A673 (cell line): ENCODE data around the gene NEK8. TPM values are rescaled to one million over a fixed set of nuclear protein-coding genes. Genes with fewer than 3 reads are reported as not detected.

Source experiments
- BruUV-seq: library from RNA; stranded (reverse); fragments of 400-500 nt; replicated peaks from 2 replicates; lab custom pipeline; 2021; lab: Mats Ljungman, UMichigan
- CTCF ChIA-PET: fragments of 300-600 bp; sonication (Branson Sonifier 250); formaldehyde crosslinking; loops from one replicate; lab custom pipeline; 2022; ENCODE audit warnings: antibody characterized with exemption; lab: Charles Lee
- POLR2A ChIA-PET: fragments of 300-600 bp; sonication (Branson Sonifier 250); formaldehyde crosslinking; loops from one replicate; lab custom pipeline; 2022; ENCODE audit warnings: antibody characterized with exemption; ENCODE audit not compliant: low non-redundant PET; lab: Charles Lee
- DNase-seq: peaks from one replicate; pipeline ENCODE4 v3.0.0-alpha.2; 2015; ENCODE audit warnings: low spot score
- H3K27ac ChIP-seq: fragments of 200-600 bp; sonication (generic); 2 replicates; pipeline ENCODE4 v1.5.1; 2016; ENCODE audit warnings: mixed run types, low read depth, mild to moderate bottlenecking, mixed read lengths, antibody characterized with exemption, low read length; ENCODE audit not compliant: poor library complexity, severe bottlenecking
- H3K27me3 ChIP-seq: fragments of 200-600 bp; sonication (generic); replicated peaks from 2 replicates; pipeline ENCODE4 v1.6.1; 2017; ENCODE audit warnings: mixed run types, low read depth, mild to moderate bottlenecking, mixed read lengths, antibody characterized with exemption, low read length; ENCODE audit not compliant: insufficient read depth, poor library complexity
- H3K36me3 ChIP-seq: fragments of 200-600 bp; sonication (generic); 2 replicates; pipeline ENCODE4 v1.6.1; 2016; ENCODE audit warnings: mixed run types, mild to moderate bottlenecking, mixed read lengths, antibody characterized with exemption, low read length; ENCODE audit not compliant: insufficient read depth, poor library complexity, severe bottlenecking
- H3K4me1 ChIP-seq: fragments of 200-600 bp; sonication (generic); 2 replicates; pipeline ENCODE4 v1.6.1; 2017; ENCODE audit warnings: mixed run types, mild to moderate bottlenecking, mixed read lengths, antibody characterized with exemption, low read length; ENCODE audit not compliant: insufficient read depth, poor library complexity, severe bottlenecking
- H3K4me3 ChIP-seq: fragments of 200-600 bp; sonication (generic); 2 replicates; pipeline ENCODE4 v1.5.1; 2016; ENCODE audit warnings: low read depth, mixed run types, mild to moderate bottlenecking, mixed read lengths, low read length; ENCODE audit not compliant: poor library complexity, severe bottlenecking
- H3K9me3 ChIP-seq: fragments of 200-600 bp; sonication (generic); 2 replicates; pipeline ENCODE4 v1.6.1; 2016; ENCODE audit warnings: mixed run types, low read depth, mild to moderate bottlenecking, mixed read lengths, antibody characterized with exemption, low read length; ENCODE audit not compliant: poor library complexity, severe bottlenecking
- EZH2 ChIP-seq: fragments of 200-600 bp; sonication (generic); IDR thresholded peaks from 2 replicates; pipeline ENCODE4 v1.6.1; 2017; ENCODE audit warnings: borderline replicate concordance, low read depth, mild to moderate bottlenecking, mixed read lengths, antibody characterized with exemption, low read length; ENCODE audit not compliant: poor library complexity, severe bottlenecking
- intact Hi-C: fragments of 100-400 bp; cut with micrococcal nuclease; formaldehyde crosslinking; loops from one replicate; pipeline ENCODE4 v1.10.0; 2022; ENCODE audit not compliant: unreplicated experiment
- total RNA-seq: library from RNA; stranded (reverse); gene quantifications from 2 replicates; pipeline ENCODE4 v1.2.3, GENCODE V29; 2021
- TF ChIP-seq, protein P1 (sequence below): fragments of 300-800, 200-600 bp; sonication (generic); conservative IDR thresholded peaks from 2 replicates; pipeline ENCODE4 v1.5.1; 2017; ENCODE audit warnings: low read depth, mild to moderate bottlenecking, antibody characterized with exemption, low read length, moderate library complexity, mixed read lengths

The NEK8 gene
- total RNA-seq, 1 experiment from 2014 or later: 3.9 TPM

- DNase-seq: no peak
- TF ChIP-seq EZH2: no peak
- TF ChIP-seq, protein P1, sequence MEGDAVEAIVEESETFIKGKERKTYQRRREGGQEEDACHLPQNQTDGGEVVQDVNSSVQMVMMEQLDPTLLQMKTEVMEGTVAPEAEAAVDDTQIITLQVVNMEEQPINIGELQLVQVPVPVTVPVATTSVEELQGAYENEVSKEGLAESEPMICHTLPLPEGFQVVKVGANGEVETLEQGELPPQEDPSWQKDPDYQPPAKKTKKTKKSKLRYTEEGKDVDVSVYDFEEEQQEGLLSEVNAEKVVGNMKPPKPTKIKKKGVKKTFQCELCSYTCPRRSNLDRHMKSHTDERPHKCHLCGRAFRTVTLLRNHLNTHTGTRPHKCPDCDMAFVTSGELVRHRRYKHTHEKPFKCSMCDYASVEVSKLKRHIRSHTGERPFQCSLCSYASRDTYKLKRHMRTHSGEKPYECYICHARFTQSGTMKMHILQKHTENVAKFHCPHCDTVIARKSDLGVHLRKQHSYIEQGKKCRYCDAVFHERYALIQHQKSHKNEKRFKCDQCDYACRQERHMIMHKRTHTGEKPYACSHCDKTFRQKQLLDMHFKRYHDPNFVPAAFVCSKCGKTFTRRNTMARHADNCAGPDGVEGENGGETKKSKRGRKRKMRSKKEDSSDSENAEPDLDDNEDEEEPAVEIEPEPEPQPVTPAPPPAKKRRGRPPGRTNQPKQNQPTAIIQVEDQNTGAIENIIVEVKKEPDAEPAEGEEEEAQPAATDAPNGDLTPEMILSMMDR: no peak
- H3K4me1 ChIP-seq: peaks cover 14% of the 10 kb centered on the region
- H3K4me3 ChIP-seq: no peak overlapping the region
- no peaks in the 10 kb centered on the region for H3K9me3 ChIP-seq
- H3K36me3 ChIP-seq: no peaks in the 10 kb centered on the region
- intact Hi-C loops: no loop called here
- CTCF ChIA-PET: no interaction called here
- no TSS peak for BruUV-seq
- POLR2A ChIA-PET: no interaction called here
- H3K27ac ChIP-seq: no peak overlapping the region
- no peaks in the 10 kb centered on the region for H3K27me3 ChIP-seq
These were observed 12.1 kb downstream of the NEK8 start for GRCh38 chr17:28740406-28741357.

- Histone ChIP-seq H3K4me3 (no peak overlapping the region), H3K4me1 (peaks cover 23% of the 10 kb centered on the region), H3K27ac (no peak overlapping the region), H3K36me3 (no peaks in the 10 kb centered on the region), H3K27me3 (no peaks in the 10 kb centered on the region), H3K9me3 (no peaks in the 10 kb centered on the region)
- no peak for TF ChIP-seq EZH2
- TF ChIP-seq, protein P1: no peak
- POLR2A ChIA-PET: no interaction called here
- BruUV-seq: no TSS peak
- DNase-seq: no peak
- intact Hi-C loops: loop anchor here (2.0 kb wide), 1 partner anchor 13 kb away; the partner anchor contains the start of gene NEK8
- CTCF ChIA-PET: no interaction called here
These were observed 13.1 kb downstream of the NEK8 start for GRCh38 chr17:28741358-28742349.
